Measurements from ENCODE around the gene CAPZB. TPM values are rescaled to one million over a fixed set of nuclear protein-coding genes. Genes with fewer than 3 reads are reported as not detected.

CAPZB gene
- total RNA-seq, 1 experiment from 2014 or later = 348 TPM

DNA sequence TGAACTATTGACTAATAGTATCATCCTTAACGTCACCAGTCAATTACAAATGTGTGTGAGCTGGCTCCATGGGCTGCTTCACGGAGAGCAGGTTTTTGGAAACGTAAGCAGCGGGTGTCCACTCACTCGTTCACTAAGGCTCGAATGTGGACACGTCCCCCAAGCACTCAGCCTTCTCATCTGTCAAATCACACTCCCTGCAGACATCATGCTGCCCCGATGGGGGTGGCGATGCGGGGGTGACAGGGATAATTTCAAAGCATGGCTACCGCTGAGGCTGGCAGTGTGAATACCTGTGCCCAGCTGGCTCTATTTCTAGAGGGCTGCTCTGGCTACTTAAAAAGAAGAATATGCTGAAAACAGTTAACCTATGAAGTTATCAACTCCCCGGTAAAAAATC is 71.3 kb downstream of the CAPZB start:
- H2AK5ac ChIP-seq (ENCODE audit: insufficient read length, low read length) = no peak overlapping the region
- H3K18ac ChIP-seq (ENCODE audit: insufficient read length, low read depth, low read length) = no peak overlapping the region
- no peaks in the 10 kb centered on the region; the same call in 1 of the 2 replicates for H3K4me1 ChIP-seq (ENCODE audit: insufficient read depth, low read length)
- peaks cover 12% of the 10 kb centered on the region for H3K79me2 ChIP-seq (ENCODE audit: insufficient read depth, low read length)
- H2BK5ac ChIP-seq (ENCODE audit: insufficient read length, low read length) = no peak overlapping the region
- H4K5ac ChIP-seq (ENCODE audit: insufficient read length, low read depth, low read length) = no peak overlapping the region
- H2AFZ ChIP-seq (ENCODE audit: low read length) = no peak overlapping the region
- H3K9me3 Mint-ChIP-seq = no peaks in the 10 kb centered on the region
- peak overlapping the region in 1 of 3 experiments; percentile 32; a peak in 1 of 7 replicates for H3K27ac Mint-ChIP-seq
- H3K4ac ChIP-seq (ENCODE audit: low read depth, low read length) = no peak overlapping the region
- H3K56ac ChIP-seq (ENCODE audit: insufficient read length, low read depth, low read length) = no peak overlapping the region
- no peak overlapping the region for H2BK20ac ChIP-seq (ENCODE audit: low read depth, low read length, poor library complexity, severe bottlenecking)
- no peaks in the 10 kb centered on the region for H3K9me3 ChIP-seq (ENCODE audit: control insufficient read depth, low read depth, low read length)
- peaks cover 16 to 43% (median 18%) of the 10 kb centered on the region in 3 experiments; a peak in 6 of 7 replicates for H3K36me3 Mint-ChIP-seq (ENCODE audit: insufficient read depth in 1 of 3, low read depth in 3 of 3)
- no peak for DNase-seq
- H2BK15ac ChIP-seq (ENCODE audit: low read depth, low read length) = no peak overlapping the region
- no peak overlapping the region for H3K23ac ChIP-seq (ENCODE audit: insufficient read length, low read depth, low read length)
- H3K27ac ChIP-seq (ENCODE audit: insufficient read length, low read depth, low read length) = no peak overlapping the region
- no peak overlapping the region for H2BK120ac ChIP-seq (ENCODE audit: low read depth, low read length, poor library complexity, severe bottlenecking)
- TF ChIP-seq, protein P1, sequence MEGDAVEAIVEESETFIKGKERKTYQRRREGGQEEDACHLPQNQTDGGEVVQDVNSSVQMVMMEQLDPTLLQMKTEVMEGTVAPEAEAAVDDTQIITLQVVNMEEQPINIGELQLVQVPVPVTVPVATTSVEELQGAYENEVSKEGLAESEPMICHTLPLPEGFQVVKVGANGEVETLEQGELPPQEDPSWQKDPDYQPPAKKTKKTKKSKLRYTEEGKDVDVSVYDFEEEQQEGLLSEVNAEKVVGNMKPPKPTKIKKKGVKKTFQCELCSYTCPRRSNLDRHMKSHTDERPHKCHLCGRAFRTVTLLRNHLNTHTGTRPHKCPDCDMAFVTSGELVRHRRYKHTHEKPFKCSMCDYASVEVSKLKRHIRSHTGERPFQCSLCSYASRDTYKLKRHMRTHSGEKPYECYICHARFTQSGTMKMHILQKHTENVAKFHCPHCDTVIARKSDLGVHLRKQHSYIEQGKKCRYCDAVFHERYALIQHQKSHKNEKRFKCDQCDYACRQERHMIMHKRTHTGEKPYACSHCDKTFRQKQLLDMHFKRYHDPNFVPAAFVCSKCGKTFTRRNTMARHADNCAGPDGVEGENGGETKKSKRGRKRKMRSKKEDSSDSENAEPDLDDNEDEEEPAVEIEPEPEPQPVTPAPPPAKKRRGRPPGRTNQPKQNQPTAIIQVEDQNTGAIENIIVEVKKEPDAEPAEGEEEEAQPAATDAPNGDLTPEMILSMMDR (conservative IDR thresholded peaks at IDR 0.05) = no peak
- no peak overlapping the region for H3K4me3 Mint-ChIP-seq
- H2BK12ac ChIP-seq (ENCODE audit: insufficient read length, low read depth, low read length) = no peak overlapping the region
- H3K9ac ChIP-seq (ENCODE audit: extremely low read depth, insufficient read length, low read length) = no peak overlapping the region
- no peak overlapping the region for H3T11ph ChIP-seq (ENCODE audit: low read length)
- no peak overlapping the region for H4K8ac ChIP-seq (replicated peaks; ENCODE audit: insufficient read length, low read depth, low read length)
- no peak overlapping the region for H3K14ac ChIP-seq (ENCODE audit: insufficient read depth, low read length)
- no peaks in the 10 kb centered on the region for H3K27me3 Mint-ChIP-seq (ENCODE audit: low read depth)
- no peaks in the 10 kb centered on the region for H3K23me2 ChIP-seq (ENCODE audit: insufficient read length, low read depth, low read length, poor library complexity, severe bottlenecking)
- H3K79me1 ChIP-seq (ENCODE audit: insufficient read depth, low read depth, low read length, poor library complexity, severe bottlenecking) = peaks cover 13% of the 10 kb centered on the region
- H4K20me1 ChIP-seq (ENCODE audit: control insufficient read depth, insufficient read depth, insufficient read length) = no peaks in the 10 kb centered on the region
- no peaks in the 10 kb centered on the region for H3K27me3 ChIP-seq (ENCODE audit: insufficient read depth, low read length)
- no CpG with 5 or more reads among the region's 12 CpGs for WGBS (ENCODE audit: extremely low coverage, insufficient read length, low lambda C conversion rate)
- peaks cover 21 to 28% of the 10 kb centered on the region in 2 experiments for H3K4me1 Mint-ChIP-seq
- H3K4me2 ChIP-seq (ENCODE audit: insufficient read depth, insufficient read length, low read length) = no peak overlapping the region
- H4K91ac ChIP-seq (ENCODE audit: insufficient read length, low read depth, low read length) = no peak overlapping the region

All from H9 (cell line).